ENCODE measurements around the gene PALLD. TPM values are rescaled to one million over a fixed set of nuclear protein-coding genes. Genes with fewer than 3 reads are reported as not detected.

The PALLD gene
- total RNA-seq, 4 donors from 2014 or later: 93.3 to 214 (median 174) TPM

DNA sequence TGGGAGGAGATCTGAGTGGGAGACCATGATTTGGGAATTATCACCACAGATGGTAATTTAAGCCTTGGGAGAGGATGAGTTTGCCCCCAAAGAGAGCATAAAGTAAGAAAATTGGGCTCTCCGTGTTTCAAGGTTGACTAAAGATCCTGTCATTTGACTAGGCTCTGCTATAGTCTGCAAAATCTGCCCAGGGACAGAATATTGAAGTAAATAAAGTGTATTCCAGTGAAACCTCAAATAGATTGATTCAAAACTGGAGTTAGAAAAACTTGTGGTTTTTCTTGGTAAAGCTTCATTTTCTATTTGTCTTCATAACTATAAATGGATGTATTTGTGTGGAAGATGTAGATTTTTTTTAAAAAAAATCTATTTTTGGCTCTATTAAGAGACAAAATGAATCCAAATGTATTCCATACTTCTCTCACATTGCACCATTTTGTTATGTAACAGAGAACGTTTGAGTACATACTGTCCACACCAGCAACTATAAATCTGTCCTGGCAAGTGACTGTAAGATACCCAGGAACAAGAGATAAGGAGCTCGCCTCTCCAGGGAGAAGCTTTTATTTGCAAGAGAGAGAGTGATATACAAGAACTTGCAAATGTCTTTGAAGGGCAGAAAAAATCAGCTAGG lies 343.0 kb downstream of the PALLD start:
- Histone ChIP-seq H3K9me3 (no peaks in the 10 kb centered on the region), H3K27me3 (no peaks in the 10 kb centered on the region), H3K36me3 (no peaks in the 10 kb centered on the region), H3K4me1 (peaks cover 0 to 58% (median 9%) of the 10 kb centered on the region in 4 donors), H3K27ac (peak overlapping the region; percentile 9 to 77 (median 49)), H3K4me3 (no peak overlapping the region)
- no peak for DNase-seq (ENCODE audit: low spot score in 2 of 2)
- TF ChIP-seq, protein P1, sequence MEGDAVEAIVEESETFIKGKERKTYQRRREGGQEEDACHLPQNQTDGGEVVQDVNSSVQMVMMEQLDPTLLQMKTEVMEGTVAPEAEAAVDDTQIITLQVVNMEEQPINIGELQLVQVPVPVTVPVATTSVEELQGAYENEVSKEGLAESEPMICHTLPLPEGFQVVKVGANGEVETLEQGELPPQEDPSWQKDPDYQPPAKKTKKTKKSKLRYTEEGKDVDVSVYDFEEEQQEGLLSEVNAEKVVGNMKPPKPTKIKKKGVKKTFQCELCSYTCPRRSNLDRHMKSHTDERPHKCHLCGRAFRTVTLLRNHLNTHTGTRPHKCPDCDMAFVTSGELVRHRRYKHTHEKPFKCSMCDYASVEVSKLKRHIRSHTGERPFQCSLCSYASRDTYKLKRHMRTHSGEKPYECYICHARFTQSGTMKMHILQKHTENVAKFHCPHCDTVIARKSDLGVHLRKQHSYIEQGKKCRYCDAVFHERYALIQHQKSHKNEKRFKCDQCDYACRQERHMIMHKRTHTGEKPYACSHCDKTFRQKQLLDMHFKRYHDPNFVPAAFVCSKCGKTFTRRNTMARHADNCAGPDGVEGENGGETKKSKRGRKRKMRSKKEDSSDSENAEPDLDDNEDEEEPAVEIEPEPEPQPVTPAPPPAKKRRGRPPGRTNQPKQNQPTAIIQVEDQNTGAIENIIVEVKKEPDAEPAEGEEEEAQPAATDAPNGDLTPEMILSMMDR (IDR thresholded peaks at IDR 0.05): no peak
- TF ChIP-seq EP300 (IDR thresholded peaks at IDR 0.05) (peak in 1 of 2 donors; percentile 65), POLR2A (IDR thresholded peaks at IDR 0.05) (no peak)
- WGBS, 2 donors: 53 to 55% methylated on average over 3 of the region's 3 CpGs

DNA sequence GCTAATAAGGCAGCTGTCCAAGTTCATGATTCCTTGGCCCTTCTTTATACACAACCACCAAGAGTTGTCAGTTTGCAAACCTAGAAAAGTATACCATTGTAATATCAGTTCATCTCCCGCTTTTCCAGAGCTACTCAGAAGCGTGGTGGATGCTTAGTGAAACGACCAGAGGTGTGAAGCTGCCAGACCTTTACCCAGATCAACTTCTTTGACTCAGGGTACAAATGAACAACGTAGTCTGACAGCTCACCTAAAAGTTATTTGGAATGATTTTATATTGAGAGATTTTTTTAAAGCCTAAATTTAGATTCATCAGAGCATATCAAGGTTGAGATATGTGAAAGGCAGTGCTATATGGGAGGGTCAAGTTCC lies 343.5 kb downstream of the PALLD start:
- Histone ChIP-seq H3K4me1 (peaks cover 0 to 61% (median 11%) of the 10 kb centered on the region in 4 donors), H3K9me3 (no peaks in the 10 kb centered on the region), H3K27ac (peak overlapping the region in 2 of 4 donors; percentile 12 to 77), H3K4me3 (no peak overlapping the region), H3K27me3 (no peaks in the 10 kb centered on the region), H3K36me3 (no peaks in the 10 kb centered on the region)
- TF ChIP-seq POLR2A (IDR thresholded peaks at IDR 0.05) (no peak), EP300 (IDR thresholded peaks at IDR 0.05) (no peak)
- TF ChIP-seq, protein P1 (IDR thresholded peaks at IDR 0.05): no peak
- WGBS, 2 donors: 80% methylated on average over 4 of the region's 4 CpGs
- no peak for DNase-seq (ENCODE audit: low spot score in 2 of 2)

DNA sequence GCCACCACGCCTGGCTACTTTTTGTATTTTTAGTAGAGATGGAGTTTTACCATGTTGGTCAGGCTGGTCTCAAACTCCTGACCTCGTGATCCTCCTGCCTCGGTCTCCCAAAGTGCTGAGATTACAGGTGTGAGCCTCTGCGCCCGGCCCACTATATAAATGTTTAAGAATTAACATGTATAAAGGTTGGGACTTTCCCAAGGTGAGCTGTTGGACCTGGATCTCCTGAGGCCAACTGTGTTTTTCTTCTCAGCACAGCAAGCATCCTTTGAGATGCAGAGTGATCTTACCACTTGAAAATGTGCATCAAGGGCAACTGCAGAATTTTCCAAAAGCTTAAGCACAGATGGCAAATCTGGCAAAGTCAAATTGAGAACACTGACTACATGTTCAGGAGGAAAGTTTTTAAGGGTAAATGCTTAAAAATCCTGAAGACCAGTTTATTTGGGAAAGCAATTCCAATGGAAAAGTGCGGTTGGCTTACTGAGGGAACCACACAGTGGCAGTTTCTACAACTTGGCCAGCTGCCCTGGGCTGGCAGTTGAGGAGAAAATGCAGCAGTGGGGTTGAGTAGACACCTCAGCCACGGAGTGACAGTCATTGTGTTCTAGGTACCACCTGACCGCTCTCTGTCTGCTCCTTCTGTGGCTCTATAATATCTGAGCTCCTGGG lies 344.3 kb downstream of the PALLD start:
- Histone ChIP-seq H3K27ac (peak overlapping the region in 3 of 4 donors; percentile 39 to 77 (median 53)), H3K9me3 (no peaks in the 10 kb centered on the region), H3K27me3 (no peaks in the 10 kb centered on the region), H3K4me1 (peaks cover 0 to 68% (median 11%) of the 10 kb centered on the region in 4 donors), H3K36me3 (no peaks in the 10 kb centered on the region), H3K4me3 (no peak overlapping the region)
- 77 to 82% methylated on average over 8 of the region's 8 CpGs for WGBS, 2 donors
- no peak for DNase-seq (ENCODE audit: low spot score in 2 of 2)
- TF ChIP-seq, protein P1 (IDR thresholded peaks at IDR 0.05): no peak
- no peak for TF ChIP-seq POLR2A (IDR thresholded peaks at IDR 0.05)
- TF ChIP-seq EP300 (IDR thresholded peaks at IDR 0.05): no peak

DNA sequence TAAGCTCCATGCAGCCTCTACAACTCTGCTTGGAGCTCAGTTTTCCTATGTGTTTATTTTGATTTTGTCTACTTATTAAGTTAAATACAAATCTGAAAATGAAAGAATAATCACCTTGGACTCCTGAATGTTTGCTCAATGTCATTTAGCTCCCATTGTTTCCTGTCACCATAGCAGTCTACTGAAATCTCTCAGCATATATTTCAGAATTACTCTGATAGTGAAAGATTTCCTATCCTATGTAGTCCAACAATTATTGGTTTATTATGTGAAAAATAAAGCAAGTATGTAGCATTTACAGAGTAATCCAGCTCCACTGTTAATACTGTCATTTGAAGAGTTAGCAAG lies 344.8 kb downstream of the PALLD start:
- no peaks in the 10 kb centered on the region for H3K27me3 ChIP-seq
- no peak for DNase-seq (ENCODE audit: low spot score in 2 of 2)
- H3K4me3 ChIP-seq: no peak overlapping the region
- H3K4me1 ChIP-seq: peaks cover 0 to 73% (median 11%) of the 10 kb centered on the region in 4 donors
- H3K27ac ChIP-seq: peak overlapping the region in 2 of 4 donors; percentile 39 to 53
- no peak for TF ChIP-seq POLR2A (IDR thresholded peaks at IDR 0.05)
- TF ChIP-seq, protein P1 (IDR thresholded peaks at IDR 0.05): no peak
- TF ChIP-seq EP300 (IDR thresholded peaks at IDR 0.05): no peak
- H3K9me3 ChIP-seq: no peaks in the 10 kb centered on the region
- no peaks in the 10 kb centered on the region for H3K36me3 ChIP-seq

DNA sequence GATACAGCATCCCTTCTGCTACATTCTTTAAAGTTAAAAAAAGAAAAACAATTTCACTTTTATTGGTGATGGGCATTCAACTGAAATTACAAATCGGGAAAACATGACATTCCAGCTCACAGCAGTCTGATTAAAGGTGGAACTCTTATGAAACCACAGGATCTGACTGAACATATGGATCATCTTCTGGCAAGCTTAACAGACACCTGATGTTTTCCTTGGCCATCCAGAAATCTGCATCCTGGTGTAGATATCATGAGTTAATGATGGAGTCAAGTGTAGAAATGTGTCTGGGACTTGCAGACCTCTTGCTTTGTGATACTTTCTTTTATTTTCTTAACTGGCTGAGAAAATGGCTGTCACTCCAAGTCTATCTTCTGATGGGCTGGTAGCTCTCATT lies 345.3 kb downstream of the PALLD start:
- H3K27me3 ChIP-seq: no peaks in the 10 kb centered on the region
- no peaks in the 10 kb centered on the region for H3K36me3 ChIP-seq
- H3K4me3 ChIP-seq: no peak overlapping the region
- peak overlapping the region in 2 of 4 donors; percentile 13 to 53 for H3K27ac ChIP-seq
- H3K9me3 ChIP-seq: no peaks in the 10 kb centered on the region
- 59% methylated on average over 1 of the region's 1 CpG for WGBS, 2 donors
- DNase-seq (ENCODE audit: low spot score in 2 of 2): no peak
- H3K4me1 ChIP-seq: peaks cover 0 to 72% (median 12%) of the 10 kb centered on the region in 4 donors
- TF ChIP-seq, protein P1 (IDR thresholded peaks at IDR 0.05): no peak
- no peak for TF ChIP-seq POLR2A (IDR thresholded peaks at IDR 0.05)
- TF ChIP-seq EP300 (IDR thresholded peaks at IDR 0.05): no peak
